ENCODE measurements around the gene MS4A15.

Gene MS4A15

DNA sequence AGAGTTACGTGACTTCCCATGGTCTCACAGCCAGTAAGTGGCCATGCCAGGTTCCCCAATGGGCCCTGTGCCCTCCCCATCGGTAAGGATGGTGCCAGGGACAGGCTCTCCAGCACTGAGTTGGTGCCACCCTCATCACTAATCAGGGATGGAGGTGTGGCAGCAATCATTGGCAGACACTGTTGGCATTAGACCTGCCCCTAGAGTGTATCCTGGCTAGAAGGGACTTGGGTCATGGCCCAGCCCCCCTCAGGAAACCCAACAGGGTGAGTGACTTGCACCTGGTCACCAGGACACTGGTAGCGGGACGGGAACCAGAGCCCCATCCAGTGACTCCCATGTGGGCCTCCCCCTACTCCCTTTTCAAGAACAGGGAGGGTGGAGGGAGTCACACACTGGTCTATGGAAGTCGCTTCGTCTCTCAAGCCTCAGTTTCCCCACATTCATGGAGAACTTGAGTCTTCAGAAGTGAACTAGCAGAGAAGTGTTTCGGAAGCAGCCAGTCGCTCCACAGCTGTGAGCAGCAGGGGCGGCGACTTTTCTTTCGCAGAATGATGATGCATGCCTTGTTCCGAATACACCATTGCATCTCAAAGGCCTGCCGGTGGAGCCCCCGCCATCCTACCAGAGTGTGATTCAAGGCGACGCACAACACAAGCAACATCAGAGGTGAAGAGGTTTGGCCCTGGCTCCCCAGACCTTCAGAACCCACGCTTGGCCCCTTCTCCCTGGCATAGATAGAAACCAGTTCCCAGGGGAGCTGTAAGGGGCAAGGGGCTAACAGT lies 41.4 kb downstream of the MS4A15 start:
- no peak overlapping the region for H3K4me3 ChIP-seq (ENCODE audit: low read depth, low read length)
- no peak for DNase-seq (ENCODE audit: low read depth)
- TF ChIP-seq, protein P1, sequence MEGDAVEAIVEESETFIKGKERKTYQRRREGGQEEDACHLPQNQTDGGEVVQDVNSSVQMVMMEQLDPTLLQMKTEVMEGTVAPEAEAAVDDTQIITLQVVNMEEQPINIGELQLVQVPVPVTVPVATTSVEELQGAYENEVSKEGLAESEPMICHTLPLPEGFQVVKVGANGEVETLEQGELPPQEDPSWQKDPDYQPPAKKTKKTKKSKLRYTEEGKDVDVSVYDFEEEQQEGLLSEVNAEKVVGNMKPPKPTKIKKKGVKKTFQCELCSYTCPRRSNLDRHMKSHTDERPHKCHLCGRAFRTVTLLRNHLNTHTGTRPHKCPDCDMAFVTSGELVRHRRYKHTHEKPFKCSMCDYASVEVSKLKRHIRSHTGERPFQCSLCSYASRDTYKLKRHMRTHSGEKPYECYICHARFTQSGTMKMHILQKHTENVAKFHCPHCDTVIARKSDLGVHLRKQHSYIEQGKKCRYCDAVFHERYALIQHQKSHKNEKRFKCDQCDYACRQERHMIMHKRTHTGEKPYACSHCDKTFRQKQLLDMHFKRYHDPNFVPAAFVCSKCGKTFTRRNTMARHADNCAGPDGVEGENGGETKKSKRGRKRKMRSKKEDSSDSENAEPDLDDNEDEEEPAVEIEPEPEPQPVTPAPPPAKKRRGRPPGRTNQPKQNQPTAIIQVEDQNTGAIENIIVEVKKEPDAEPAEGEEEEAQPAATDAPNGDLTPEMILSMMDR (IDR thresholded peaks at IDR 0.05; ENCODE audit: insufficient read depth, low read depth, low read length, missing control alignments) = no peak

GRCh38 chr11:60798631-60799030 lies 42.0 kb downstream of the MS4A15 start:
- TF ChIP-seq, protein P1 (IDR thresholded peaks at IDR 0.05; ENCODE audit: insufficient read depth, low read depth, low read length, missing control alignments) = no peak
- DNase-seq (ENCODE audit: low read depth) = no peak
- H3K4me3 ChIP-seq (ENCODE audit: low read depth, low read length) = no peak overlapping the region

DNA sequence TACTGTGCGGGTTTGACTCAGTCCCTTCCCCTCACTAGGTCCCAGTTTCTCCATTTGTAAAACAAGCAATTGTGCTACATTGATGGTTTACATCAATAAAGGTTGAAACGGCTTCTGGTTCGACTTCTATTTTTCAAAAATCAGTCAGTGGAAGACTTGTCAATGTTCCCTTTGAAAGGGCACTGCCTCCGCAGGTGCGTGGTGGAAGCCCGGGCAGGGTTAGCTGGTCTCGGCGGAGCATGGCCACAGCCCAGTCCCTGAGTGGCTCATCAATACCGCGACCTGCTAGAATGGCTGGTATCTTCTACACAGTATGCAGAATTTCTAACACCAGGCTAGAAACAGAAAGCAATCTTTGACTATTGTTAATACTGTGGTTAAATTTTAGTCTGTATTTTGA lies 44.5 kb downstream of the MS4A15 start:
- TF ChIP-seq, protein P1 (IDR thresholded peaks at IDR 0.05; ENCODE audit: insufficient read depth, low read depth, low read length, missing control alignments) = no peak
- no peak for DNase-seq (ENCODE audit: low read depth)
- H3K4me3 ChIP-seq (ENCODE audit: low read depth, low read length) = no peak overlapping the region

DNA sequence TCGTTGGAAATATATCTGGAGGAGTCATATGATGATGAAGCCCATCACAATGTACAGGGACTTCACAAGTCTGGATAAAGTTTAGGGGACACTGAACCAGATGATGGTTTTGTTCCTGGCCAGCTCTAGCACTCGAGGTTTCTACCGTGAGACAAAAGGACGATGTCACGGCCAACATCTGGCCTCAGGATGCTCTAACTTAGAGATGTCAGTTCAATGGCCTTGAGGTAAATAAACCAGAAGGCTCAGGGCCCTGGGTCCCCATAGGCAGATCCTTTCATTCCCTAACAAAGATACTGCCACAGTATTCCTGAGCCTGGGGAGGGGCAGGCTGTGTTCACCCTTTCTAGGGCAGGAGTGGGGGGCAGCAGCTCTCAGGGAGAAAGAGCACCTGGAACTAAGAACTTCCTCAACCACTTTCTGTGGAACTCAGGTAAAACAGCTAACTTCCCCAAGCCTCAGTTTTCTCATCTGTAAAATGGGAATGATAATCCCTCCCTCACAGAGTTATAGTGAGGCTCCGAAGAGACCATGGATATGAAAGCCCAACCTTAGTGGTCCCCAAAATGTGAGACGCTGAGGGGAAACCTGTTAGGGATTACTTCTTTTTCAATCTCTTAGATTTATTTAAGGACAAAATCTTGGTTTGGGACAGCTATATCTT lies 46.7 kb downstream of the MS4A15 start:
- no peak for DNase-seq (ENCODE audit: low read depth)
- TF ChIP-seq, protein P1 (IDR thresholded peaks at IDR 0.05; ENCODE audit: insufficient read depth, low read depth, low read length, missing control alignments) = no peak
- no peak overlapping the region for H3K4me3 ChIP-seq (ENCODE audit: low read depth, low read length)

DNA sequence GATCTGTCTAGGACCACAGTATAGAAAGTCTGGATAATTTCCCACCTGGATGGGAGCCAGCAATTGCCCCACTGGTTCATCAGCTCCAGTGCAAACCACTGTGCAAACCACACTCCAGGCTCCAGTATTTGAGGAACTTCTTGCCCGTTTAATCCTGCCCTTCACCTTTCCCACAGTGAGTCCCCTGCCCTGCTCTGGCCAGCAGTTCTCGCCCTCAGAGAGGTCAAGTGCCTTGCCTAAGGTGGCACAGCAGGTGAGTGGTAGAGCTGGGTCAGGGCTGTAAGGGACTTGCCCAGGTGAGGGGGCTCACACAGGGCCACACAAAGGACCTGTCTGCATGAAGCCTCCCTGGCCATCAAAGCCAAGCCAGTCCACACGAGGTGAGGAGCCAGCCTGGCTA lies 52.6 kb downstream of the MS4A15 start:
- DNase-seq (ENCODE audit: low read depth) = no peak
- TF ChIP-seq, protein P1 (IDR thresholded peaks at IDR 0.05; ENCODE audit: insufficient read depth, low read depth, low read length, missing control alignments) = no peak
- H3K4me3 ChIP-seq (ENCODE audit: low read depth, low read length) = no peak overlapping the region

DNA sequence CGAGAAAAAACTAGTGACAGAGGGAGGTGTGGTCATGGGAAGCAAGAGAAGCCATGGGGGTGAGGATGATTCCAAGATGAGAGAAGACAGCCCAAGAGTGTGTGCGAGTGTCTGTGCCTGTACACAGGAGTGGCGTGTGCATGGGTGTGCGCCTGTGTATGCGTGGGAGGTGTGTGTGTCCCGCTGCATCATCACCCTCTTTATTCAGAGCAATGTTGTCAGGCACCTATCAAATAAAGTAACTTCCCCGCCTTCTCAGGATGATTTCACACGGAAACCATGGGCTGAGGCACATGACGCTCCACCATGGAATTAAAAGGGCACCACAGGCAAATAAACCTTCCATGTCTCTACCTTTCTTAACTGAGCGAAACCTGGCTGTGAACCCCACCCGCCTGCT lies 53.0 kb downstream of the MS4A15 start:
- TF ChIP-seq, protein P1 (IDR thresholded peaks at IDR 0.05; ENCODE audit: insufficient read depth, low read depth, low read length, missing control alignments) = no peak
- no peak overlapping the region for H3K4me3 ChIP-seq (ENCODE audit: low read depth, low read length)
- DNase-seq (ENCODE audit: low read depth) = no peak

All from GM12865 (cell line).